ENCODE results near the gene PRKAR1B.
A peak's percentile ranks its signal among the peaks of the same experiment; 100 is the strongest.

Gene PRKAR1B

DNA sequence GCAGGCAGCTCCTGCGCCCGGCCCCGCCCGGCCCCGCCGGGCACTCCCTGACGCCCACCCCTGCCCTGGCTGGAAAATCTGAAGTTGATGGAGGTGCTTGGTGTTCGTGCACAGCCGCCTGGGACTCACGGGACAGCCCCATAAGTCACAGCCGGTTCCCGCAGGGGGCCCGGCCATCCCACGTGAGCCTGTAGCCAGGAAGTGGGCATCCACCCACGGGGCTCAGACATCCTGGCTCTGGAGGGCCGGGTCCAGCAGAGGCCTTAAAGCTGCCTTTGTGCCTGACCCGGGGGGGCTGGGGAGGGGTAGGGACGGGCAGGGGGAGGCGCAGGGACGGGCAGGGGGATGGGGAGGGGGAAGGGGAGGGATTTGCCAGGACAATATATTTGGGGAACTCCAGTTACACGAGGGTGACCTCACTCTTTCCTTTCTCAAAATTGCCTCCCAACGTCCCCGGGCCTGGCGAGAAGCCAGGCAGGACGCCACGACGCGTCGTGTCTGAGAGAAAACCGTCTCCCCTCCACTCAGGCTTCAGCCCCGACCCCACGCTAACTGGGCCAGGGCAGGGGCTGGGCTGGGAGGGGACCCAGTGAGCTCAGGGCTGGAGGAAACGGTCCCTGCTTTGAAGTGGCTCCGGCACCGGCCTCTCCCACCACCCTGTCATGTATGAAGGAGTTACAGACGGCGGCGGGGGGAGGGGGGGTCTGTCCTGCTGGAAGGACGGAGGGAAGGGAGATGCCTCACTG, 125.3 kb downstream of the PRKAR1B start:
- peak; percentile 68 to 95 for DNase-seq

DNA sequence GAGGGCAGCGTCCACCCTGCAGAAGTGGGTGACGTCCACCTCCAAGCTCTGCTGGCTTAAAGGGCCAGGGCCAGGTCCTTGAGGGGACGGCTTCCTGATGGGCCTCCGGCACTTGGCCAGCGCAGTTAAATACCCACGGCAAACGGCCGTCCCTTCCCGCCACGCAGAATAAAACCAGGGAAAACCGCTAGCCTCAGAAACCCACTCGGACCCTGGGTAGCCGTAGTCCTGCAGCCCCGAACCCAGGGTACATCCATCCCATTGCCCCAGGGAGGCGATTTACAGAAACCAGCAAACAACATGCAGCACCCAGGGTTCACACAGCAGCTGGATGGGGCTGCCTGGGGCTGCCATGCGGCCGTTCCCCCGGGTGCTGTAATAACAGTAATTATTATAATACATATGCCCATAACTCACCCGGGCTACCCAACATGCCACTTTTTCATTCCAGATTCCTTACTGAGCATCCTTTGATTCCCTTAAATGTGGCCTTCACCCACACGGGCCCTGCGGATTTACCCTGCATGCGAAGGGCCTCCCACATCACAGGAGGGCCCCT, 126.0 kb downstream of the PRKAR1B start:
- DNase-seq, result no peak

DNA sequence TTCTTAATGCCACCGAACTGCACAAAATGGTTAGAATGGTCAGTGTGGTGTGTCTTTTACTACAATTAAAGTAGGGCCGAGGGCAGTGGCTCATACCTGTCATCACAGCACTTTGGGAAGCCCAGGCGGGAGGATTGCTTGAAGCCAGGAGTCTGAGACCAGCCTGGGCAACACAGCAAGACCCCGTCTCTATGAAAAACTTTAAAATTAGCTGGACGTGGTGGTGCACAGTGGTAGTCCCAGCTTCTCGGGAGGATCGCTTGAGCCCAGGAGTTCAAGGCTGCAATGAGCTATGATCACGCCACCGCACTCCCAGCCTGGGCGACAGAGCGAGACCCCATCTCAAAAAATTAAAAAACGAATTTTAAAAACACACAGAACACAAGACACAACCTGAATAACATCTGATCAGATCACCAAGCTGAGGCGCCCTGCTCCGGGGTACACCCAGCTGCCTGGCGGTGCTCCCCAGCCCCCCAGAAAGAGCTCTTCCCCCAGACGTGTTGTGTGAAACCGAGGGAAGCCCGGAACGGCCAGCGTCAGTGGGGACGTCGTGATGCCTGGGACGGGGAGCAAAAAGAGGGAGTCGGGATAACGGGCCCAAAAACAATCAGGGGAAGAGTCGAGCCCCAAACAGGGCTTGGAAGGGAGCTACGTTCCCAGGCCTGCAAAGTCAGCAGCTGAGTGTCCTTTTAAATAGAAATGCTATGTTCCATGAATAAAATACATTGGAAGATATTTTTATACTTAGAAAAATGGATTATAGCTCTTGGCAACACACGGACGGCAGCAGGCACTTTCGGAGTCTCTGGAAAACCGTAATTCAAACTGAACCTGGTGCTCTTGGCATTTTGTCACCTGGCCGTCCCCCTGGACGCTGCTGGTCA, 126.7 kb downstream of the PRKAR1B start:
- no peak for DNase-seq

DNA sequence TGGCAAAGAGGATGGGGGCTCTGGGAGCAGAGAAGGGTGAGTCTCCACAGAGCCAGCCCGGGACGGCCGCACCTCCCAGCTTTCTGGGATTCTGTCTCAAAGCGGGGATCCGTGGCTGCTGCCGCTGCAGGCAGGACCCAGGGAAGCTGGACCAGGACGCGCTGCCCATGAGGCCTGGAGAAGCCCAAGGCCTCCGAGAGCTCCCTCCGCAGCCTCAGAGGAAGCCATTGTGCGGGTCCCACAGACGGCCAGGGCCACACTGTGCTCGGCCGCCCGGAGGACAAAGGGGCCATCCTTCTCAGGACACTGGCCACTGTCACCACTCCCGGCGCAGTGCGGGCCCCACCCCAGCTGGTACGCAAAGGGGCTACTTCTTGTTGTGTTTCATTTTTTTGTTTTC, 128.2 kb downstream of the PRKAR1B start:
- no peak for DNase-seq

DNA sequence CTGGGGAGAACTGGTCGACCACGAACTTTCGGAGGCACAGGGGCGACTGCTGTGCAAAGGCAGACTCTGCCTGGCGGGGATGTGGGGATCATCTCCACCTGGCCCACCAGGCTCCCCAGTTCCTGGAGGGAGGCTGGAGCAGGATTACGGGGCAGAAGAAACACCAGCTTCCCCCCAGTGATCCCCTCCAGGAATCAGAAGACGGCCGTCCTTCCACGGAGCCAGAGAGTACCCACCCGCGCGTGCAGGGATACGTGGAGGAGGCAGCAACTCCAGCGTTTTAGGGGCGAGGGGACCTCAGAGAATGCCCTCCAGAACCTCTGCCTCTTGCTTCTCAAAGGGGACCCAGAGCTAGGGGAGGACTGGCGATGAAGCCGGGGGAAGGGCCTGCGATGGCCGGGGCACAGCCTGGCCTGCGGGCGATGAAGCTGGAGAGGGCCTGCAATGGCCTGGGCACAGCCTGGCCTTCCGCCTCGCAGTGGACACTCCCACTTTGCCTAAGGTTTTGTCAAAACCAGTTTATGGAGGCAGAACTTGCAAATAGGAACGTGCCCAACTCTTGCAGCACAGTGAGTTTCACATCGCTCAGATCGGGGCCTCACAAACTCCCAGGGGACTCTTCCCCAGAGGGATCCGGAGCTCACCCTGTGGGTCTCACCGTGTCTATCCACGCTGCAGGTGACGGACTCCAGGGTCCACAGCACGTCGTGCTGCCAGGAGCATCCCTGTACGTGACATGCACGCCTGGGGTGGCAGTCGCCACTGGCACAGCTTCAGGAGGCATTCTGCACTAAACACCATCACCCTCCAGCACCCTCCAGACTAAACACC, 129.5 kb downstream of the PRKAR1B start:
- DNase-seq, result no peak

DNA sequence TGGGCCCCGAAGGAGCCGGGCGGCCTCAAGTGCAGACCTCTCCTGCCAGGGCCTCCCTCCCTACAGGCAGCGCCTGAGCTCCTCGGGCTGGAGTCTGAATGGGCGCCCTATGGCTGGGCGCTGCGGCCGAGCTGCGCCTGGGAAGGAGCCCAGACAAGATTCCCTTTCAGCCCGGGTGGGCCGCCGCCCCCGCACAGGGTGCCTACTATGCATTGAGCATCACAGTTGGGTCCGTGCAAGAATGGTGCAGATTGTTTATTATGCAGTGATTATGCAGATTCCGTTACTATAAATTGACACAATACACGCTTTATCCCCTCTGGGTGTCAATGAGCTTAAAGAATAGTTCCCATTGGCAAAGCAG, 130.3 kb downstream of the PRKAR1B start:
- DNase-seq, result no peak

DNA sequence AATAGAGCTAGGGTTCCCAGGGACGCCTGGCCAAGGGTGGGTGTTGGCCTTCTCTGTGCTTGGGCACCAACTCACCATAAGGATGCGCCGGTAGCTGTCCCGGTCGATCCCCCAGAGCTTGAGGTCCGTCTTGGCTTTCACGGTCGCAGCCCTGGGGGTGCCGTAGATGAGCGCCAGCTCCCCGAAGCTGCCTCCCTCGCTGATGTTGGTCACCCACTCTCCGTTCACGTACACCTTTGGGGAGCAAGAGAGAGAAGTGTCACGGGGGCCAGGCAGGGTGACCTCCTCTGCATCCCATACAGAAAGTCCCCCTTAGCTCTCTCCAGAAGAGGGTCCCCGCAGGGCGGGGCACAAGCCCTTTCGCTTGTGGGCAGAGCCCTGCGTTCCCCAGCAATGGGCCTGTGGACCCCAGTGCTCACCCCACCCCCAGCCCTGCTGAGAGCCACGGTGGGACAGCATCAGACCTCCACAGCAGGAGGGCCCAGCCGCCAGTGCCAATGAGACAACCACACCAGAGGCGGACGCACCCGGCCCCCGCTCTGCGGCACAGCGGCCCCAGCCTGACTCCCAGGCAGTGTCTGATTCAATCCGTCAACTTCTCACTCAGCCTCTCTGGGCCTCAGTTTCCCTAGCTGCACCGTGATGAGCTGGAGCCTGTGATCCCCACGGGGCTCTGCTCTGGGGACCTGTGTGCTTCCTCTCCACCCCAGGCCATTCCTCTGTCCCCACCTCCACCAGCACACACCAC, 130.8 kb downstream of the PRKAR1B start:
- no peak for DNase-seq

DNA sequence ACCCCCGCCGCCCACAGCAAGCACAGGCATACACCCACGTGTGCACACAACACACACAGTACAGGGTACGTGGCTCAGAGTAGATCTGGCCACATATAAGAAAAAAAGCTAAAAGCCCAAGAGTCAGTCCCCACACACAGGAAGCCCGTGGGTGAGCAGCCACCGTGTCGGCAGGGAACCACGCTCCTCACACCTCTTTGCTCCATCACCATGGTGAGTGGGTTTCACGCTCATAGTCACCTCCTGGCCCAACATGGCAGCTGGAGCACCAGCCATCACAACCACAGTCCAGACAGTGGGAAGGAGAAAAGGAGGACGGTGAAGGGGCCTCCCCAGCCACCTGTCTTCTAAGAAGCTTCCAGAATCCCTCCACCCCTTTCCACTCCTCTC, 131.5 kb downstream of the PRKAR1B start:
- no peak for DNase-seq

DNA sequence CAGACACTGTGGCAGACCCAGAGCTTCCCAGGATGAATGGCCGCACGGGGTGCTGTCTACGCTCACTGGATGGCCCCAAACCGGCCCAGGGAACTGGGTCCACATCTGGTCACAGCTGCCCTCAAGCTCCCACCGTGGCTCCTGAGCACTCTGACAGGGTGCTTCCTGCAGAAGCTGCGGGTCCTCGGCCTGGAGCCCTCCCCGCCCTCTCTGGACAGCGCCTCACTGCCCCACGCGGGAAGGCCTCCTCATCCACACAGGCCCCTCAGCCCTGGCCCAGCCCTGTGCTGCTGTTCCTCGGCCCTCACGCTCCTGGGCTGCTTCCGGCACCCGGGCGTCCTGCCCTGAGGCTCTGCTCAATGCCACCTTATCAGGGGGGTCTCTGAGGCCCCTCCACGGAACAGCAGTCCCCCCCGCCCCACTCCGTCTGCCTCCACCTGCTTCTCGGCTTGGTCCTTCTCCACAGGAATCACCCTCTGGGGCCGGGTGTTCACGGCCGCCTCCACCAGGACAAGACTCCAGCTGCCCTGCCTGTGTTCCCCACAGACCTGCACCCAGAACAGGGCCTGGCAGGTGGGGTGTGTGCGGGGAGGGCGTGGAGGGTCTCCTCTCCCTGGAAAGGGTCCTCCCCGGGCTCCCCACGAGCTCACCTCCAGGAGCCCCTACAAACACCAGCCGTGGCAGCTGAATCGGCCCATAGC, 132.0 kb downstream of the PRKAR1B start:
- no peak for DNase-seq

DNA sequence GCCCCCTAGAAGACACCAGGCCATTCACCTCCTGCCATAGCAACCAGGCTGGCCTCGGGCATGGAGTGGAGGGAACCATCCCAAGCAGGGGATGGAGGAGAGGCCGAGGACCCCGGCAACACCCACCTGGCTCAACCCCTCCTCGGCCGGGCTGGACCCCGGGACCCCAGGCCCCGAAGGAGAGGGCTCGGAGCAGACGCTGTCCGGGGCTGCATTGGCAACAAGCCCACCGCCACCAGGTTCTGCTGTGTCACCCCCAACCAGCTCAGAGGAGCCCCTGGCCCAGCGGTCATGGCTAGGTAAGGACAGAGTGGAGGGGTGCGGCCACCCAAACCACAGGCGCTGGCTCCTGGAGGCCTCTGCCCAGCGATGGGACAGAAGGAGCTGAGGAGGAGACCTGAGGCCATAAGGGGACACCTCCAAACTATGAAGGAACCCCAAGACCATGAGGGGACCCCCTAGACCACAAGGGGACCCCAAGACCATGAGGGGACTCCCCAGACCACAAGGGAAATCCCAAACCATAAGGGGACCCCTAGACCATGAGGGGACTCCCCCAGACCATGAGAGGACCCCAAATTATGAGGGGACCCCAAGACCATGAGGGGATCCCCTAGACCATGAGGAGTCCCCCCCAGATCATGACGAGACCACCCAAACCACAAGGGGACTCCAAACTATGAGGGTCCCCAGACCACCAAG, 132.7 kb downstream of the PRKAR1B start:
- DNase-seq, result no peak

DNA sequence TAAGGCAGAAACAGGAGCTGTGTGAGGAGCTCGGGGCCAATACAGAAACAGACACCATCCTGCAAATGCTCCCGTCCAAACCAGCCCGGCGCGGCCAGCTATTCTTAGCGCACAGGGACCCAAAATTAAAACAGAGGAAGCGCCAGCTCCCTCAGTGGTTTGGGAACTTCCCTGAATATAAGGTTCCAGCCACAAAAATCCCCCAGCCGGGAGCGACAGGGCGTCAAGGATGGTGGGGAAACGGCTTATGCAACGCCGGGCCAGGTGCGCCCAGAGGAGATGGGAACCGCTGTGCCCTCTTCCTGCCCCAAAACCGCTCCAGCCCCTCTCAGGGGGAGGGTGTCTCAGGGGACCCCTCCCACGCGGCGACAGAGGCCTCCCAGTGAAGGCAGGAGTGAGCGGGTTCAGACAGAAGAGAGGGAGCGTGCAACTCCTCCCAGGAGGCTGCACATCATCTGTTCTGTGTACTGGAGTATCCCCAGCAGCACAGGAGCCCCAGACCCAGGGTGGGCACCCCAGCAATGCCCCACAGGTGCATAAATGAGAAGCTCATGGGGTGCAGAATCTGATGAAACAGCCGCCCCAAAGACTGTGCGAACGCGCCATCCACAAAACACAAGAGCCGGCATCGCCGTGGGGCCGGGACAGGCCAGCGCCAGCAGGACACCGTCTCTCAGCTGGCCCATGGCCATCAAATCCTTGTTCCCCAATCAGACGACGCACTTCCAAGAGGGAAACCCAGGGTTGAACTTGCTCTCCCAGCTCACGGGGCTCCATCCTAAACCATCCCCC, 133.6 kb downstream of the PRKAR1B start:
- DNase-seq, result peak; percentile 8 to 10

DNA sequence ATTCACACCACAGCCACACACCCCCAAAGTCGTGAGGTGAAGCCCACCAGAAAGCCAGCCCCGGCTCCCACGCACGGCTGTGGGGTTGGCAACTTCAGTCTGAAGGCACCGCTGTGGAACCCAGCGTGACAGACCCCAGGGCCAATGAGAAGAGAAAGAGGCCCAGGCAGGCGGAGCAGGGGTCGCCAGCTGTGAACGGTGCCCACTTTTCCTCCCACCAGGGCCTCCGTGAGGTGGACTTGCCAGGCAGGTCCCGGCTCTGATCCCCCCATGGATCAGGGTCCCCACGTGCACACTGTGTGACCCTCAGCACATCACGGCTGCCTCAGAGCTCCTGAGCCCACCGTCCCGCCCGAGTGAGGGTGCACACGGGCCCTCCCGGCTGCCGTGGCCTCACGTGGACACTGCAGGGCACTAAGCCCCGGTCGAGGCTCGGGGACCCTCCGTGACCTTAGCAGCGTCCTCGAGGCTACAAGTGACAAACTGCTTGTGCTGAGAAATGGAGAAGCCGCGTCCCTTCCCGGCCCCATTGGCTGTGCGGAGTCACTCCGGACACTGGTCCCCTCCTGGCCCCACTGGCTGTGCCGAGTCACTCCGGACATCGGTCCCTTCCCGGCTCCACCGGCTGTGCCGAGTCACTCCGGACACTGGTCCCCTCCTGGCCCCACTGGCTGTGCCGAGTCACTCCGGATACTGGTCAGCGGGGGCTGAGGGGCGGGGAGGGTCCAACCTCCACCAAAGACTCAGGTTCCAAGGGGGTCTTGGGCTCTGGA, 135.0 kb downstream of the PRKAR1B start:
- no peak for DNase-seq

DNA sequence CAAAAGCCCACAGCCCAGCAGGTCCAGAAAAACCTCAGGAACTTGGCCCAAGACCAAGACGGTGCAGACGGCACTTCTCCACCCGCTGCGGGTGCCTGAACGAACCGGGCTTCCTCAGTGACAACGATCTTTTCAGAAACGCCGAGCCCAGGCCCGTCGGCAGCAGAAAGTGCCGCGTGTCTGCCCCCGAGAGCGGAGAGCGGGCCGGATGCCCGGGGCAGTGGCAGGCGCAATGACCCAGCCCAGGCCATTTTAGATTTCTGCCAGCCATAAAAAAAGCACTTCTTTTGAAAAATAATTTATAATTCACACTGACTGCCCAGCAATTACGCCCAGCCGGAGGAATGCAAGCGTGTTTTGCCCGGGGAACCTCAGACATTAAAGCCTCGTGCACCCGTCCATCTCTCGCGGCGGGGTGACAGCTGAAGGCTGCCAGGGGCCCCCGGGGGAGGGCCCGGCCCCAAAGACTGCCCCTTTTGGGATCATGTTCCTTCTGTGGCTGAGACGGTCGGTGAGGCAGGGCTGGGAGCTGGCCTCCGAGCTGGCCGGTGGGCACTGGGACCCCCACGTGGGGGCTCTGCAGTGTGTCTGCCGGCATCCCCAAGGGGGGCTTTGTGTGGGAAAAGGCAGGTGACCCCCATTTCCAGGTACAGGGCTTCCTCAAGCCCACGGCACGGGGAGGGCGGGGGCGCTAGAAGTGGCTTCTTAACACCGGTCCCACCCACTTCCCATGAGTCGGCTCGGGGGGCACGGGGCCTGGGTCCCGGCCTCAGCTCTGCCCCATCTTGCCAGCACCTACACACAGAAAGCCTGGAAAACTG, 136.1 kb downstream of the PRKAR1B start:
- no peak for DNase-seq

DNA sequence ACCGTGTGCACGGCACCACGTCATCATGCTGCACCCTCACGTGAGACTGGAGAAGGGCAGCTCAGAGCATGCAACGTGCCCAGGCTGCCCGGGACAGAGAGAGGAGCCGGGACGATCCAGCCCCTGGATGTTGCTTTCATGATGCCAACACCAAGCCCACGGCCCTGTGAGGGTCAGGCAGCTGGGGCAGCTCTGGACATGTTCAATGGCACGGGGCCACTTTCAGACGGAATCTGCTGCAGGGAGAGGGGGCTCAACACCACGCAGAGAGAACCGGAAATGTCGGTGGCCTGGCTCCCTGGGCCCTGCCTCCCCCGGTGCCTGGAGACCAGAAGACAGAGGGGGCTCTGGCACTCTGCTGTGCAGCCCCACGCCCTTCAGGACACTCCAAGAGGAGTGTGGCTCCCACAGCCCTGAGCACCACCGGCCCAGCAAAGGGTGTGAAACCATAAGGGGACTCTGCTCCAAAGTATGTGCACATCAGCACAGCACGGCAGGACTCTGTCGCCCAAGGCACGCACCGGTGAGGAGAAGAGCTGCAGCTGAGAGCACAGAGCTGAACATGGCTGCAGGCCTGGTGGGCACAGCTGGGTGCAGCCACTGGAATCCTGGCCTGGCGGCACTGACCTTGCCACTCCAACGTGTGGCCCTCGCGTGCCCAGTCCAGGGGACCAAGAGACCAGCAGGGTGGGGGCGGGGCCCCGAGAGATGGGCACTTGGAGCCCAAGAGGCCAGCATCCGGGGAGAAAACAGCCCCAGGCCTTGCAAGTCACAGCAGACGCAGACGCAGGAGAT, 137.1 kb downstream of the PRKAR1B start:
- DNase-seq, result no peak

DNA sequence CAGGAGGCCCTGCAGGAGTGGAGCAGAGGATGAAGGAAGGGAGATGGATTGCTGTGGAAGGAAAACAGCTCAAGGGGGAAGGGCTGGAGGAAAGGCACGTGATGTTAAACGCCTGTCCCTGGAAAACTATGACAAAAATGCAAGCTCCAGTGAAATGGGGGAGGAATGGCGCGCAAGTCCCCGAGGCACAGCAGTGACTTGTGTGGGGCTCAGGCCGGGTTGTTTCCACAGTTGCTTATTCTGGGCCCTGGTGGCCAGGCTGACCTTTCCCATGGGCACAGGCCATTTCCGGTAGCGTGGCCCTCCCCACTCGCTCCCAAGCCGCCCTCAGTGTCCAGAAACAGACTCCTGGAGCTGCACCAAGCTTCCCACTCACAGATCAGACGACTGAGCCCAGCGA, 139.3 kb downstream of the PRKAR1B start:
- DNase-seq, result no peak

DNA sequence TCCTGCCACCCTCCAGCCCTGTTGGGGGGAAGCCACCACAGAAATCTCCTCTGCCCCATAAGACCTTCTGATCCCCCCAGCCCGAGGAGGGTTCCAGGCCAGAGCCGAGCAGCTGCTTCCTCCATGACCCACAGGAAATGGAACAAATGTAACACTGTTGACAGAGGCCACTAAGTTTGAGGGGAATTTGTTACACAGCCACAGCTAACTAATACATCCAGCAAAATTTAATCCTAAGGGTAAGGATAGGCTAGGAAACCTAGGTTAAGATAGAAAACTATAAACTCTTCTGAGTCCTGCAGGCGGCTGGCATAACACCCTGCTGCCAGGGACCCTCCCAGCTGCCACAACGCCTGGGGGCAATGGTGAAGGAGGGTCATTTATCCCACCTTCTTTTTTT, 140.6 kb downstream of the PRKAR1B start:
- no peak for DNase-seq

DNA sequence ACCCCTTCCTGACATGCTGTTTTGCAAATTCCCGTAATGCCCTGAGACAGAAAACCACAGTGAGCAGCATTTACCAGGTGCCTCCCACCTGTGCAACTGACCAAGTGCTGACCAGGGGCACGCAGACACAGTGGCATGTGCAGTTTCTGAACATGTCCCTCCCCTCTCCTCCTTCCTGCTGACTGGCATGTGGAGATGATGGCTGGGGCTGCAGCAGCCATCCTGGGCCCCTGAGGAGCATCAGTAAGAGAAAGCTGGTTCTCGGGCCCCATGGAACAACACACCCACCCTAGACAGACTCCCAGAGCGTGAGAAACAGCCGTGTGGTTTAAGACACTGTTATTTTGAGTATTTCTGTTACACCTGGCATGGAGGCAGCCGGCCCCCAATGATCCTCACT, 141.2 kb downstream of the PRKAR1B start:
- no peak for DNase-seq
